Esophagus muscularis mucosa (tissue), 4 donors: ENCODE results near the gene RIMS3.

ENCODE experiments used
- CTCF ChIP-seq, 3 experiments: fragments of 200-600 bp in 2 of 3; fragments of 450-650 bp in 1 of 3; sonication (generic) in 2 of 3; IDR thresholded peaks; one replicate each; pipeline ENCODE4 v1.5.1; 2017 to 2019; ENCODE audit warnings: antibody characterized with exemption in 3 of 3, mild to moderate bottlenecking in 2 of 3, moderate library complexity in 1 of 3
- EP300 ChIP-seq: sonication (generic); formaldehyde crosslinking; IDR thresholded peaks from one replicate; pipeline ENCODE4 v1.6.1; 2017; ENCODE audit warnings: antibody characterized with exemption
- POLR2A ChIP-seq: fragments of 450-650 bp; IDR thresholded peaks from one replicate; pipeline ENCODE4 v1.6.1; 2017; ENCODE audit warnings: antibody characterized with exemption, moderate library complexity, mild to moderate bottlenecking, low read depth

DNA sequence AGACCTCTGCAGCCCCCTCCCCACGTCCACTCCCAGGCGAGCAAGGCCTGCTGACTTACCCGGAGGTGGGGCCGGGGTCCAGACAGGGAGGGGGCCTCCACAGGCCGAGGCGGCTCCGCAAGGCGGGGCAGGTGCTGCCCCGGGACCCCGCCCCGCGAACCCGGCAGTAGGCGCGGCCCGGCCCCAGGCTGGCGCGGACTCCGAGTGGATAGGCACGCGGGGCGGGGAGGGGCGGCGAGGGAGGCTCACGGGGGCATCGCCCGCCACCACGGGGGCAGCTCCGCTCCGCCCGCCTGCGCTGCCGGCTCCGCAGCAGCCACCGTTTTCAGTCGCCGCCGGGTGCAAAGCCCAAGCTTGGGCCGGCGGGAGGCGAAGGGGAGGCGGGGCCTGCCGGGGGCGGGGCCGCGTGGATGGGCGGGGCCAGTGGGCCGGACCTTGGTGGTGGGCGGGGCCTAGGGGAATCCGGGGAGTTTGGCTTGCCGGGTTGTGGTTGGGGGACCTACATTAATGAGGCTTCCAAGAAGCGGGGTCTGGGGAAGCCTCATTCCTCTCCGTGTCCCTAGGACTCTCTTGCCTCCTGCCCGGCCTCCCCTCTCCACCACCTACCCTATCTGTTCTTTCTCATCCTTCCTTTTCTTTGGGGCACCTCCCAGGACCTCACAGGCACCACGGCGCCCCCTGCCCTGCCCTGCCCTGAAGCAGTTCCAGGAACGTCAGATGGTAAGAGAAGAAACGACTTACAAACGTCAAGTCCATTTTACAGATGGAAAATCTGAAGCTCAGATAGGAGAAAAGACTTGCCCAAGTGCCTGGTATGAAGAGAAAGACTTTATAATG is at the start of gene RIMS3:
- no peak for TF ChIP-seq CTCF (IDR thresholded peaks at IDR 0.05)
- TF ChIP-seq POLR2A = no peak
- no peak for TF ChIP-seq EP300
